Endothelial cell of umbilical vein (primary cell): ENCODE data around the gene OR51G2. TPM values are rescaled to one million over a fixed set of nuclear protein-coding genes. Genes with fewer than 3 reads are reported as not detected.

ENCODE experiments used
- BruUV-seq: library from RNA; stranded (reverse); fragments of 400-500 nt; replicated peaks from 2 replicates; lab custom pipeline; 2021; lab: Mats Ljungman, UMichigan
- CTCF ChIA-PET: fragments of 300-600, 350-600 bp; sonication (Branson Sonifier 250); formaldehyde crosslinking; loops from one replicate; lab custom pipeline; 2021; ENCODE audit warnings: antibody characterized with exemption, inconsistent platforms; lab: Charles Lee
- POLR2A ChIA-PET: fragments of 300-600, 350-600 bp; sonication (Branson Sonifier 250); formaldehyde crosslinking; loops from one replicate; lab custom pipeline; 2021; ENCODE audit warnings: antibody characterized with exemption, inconsistent platforms; lab: Charles Lee
- DNase-seq: peaks from one replicate; pipeline ENCODE4 v3.0.0-alpha.2; 2011; ENCODE audit warnings: low read depth, low spot score
- FAIRE-seq: peaks from 2 replicates; lab custom pipeline; 2011; peaks lifted over from hg19 to GRCh38; lab: Jason Lieb, UNC
- H2AFZ ChIP-seq: 2 replicates; pipeline ENCODE4 v1.6.0; 2012; ENCODE audit warnings: low read depth, low read length, control low read depth, inconsistent platforms
- H3K27ac ChIP-seq: 2 replicates; pipeline ENCODE4 v1.5.1; 2011; ENCODE audit warnings: low read depth, mild to moderate bottlenecking, control low read depth, low read length, moderate library complexity; ENCODE audit not compliant: insufficient read depth
- H3K27me3 ChIP-seq, 2 experiments: 2 replicates each; pipeline versions ENCODE4 v1.6.0 to v1.6.1; 2011; ENCODE audit warnings: low read length in 2 of 2, mixed read lengths in 1 of 2; ENCODE audit not compliant: control insufficient read depth in 2 of 2, insufficient read depth in 2 of 2
- H3K36me3 ChIP-seq, 2 experiments: 2 replicates in 1 of 2; 3 replicates in 1 of 2; pipeline ENCODE4 v1.5.1; 2011; ENCODE audit warnings: low read length in 2 of 2, mild to moderate bottlenecking in 1 of 2, moderate library complexity in 1 of 2; ENCODE audit not compliant: control insufficient read depth in 2 of 2, insufficient read depth in 2 of 2; ENCODE audit errors: extremely low read depth in 1 of 2
- H3K4me1 ChIP-seq: 3 replicates; pipeline ENCODE4 v1.5.1; 2011; ENCODE audit warnings: mild to moderate bottlenecking, low read length; ENCODE audit not compliant: control insufficient read depth, insufficient read depth; ENCODE audit errors: extremely low read depth
- H3K4me2 ChIP-seq: 2 replicates; pipeline ENCODE4 v1.6.1; 2011; ENCODE audit warnings: low read length, control low read depth, mixed read lengths; ENCODE audit not compliant: insufficient read depth
- H3K4me3 ChIP-seq, 3 experiments: fragments of 200-600 bp in 1 of 3; sonication (generic), shearing (Covaris generic) in 1 of 3; replicated peaks in 1 of 3; 2 replicates each; pipeline ENCODE4 v1.5.1; 2011 to 2016; ENCODE audit warnings: control low read depth in 3 of 3, low read length in 3 of 3, mild to moderate bottlenecking in 2 of 3, inconsistent platforms in 1 of 3, low read depth in 1 of 3, moderate library complexity in 1 of 3; ENCODE audit not compliant: insufficient read depth in 1 of 3
- H3K79me2 ChIP-seq: 2 replicates; pipeline ENCODE4 v1.6.0; 2012; ENCODE audit warnings: low read length, inconsistent platforms; ENCODE audit not compliant: control insufficient read depth, insufficient read depth
- H3K9ac ChIP-seq: replicated peaks from 2 replicates; pipeline ENCODE3; 2011; ENCODE audit warnings: low read length, control low read depth; ENCODE audit not compliant: insufficient read depth; ENCODE audit errors: extremely low read depth
- H3K9me1 ChIP-seq: replicated peaks from 3 replicates; pipeline ENCODE4 v1.6.0; 2011; ENCODE audit warnings: mild to moderate bottlenecking, low read length; ENCODE audit not compliant: control insufficient read depth, insufficient read depth; ENCODE audit errors: extremely low read depth
- H3K9me3 ChIP-seq: replicated peaks from 2 replicates; pipeline ENCODE4 v1.5.1; 2012; ENCODE audit warnings: low read length, inconsistent platforms; ENCODE audit not compliant: control insufficient read depth, insufficient read depth
- H4K20me1 ChIP-seq: replicated peaks from 2 replicates; pipeline ENCODE3; 2011; ENCODE audit warnings: mild to moderate bottlenecking, low read length; ENCODE audit not compliant: control insufficient read depth, insufficient read depth; ENCODE audit errors: extremely low read depth
- CTCF ChIP-seq, 2 donors: IDR thresholded peaks; 1 replicate in 1 of 2; 2 replicates in 1 of 2; pipeline ENCODE4 v1.5.1; 2011; ENCODE audit warnings: low read length in 2 of 2, mild to moderate bottlenecking in 2 of 2, moderate library complexity in 2 of 2, control low read depth in 1 of 2, inconsistent platforms in 1 of 2, low read depth in 1 of 2; ENCODE audit not compliant: insufficient read depth in 1 of 2; ENCODE audit errors: extremely low read depth in 1 of 2
- EZH2 ChIP-seq: IDR thresholded peaks from 2 replicates; pipeline ENCODE4 v1.6.1; 2012; ENCODE audit warnings: borderline replicate concordance, low read depth, mild to moderate bottlenecking, moderate library complexity, low read length, inconsistent platforms; ENCODE audit not compliant: severe bottlenecking
- FOS ChIP-seq: IDR thresholded peaks from 2 replicates; pipeline ENCODE4 v1.6.1; 2011; ENCODE audit warnings: mild to moderate bottlenecking, low read length, moderate library complexity, borderline replicate concordance; ENCODE audit not compliant: insufficient read depth
- GATA2 ChIP-seq: IDR thresholded peaks from 2 replicates; pipeline ENCODE4 v1.7.0; 2011; ENCODE audit warnings: low read depth, mild to moderate bottlenecking, moderate library complexity, mixed read lengths, low read length; ENCODE audit not compliant: insufficient read length, insufficient read depth
- JUN ChIP-seq: IDR thresholded peaks from 2 replicates; pipeline ENCODE4 v1.6.1; 2011; ENCODE audit warnings: borderline replicate concordance, low read depth; ENCODE audit not compliant: insufficient read length, insufficient read depth
- MAX ChIP-seq: IDR thresholded peaks from 2 replicates; pipeline ENCODE4 v1.6.1; 2011; ENCODE audit not compliant: insufficient read depth, insufficient read length
- MYC ChIP-seq: IDR thresholded peaks from one replicate; pipeline ENCODE4 v1.6.1; 2011; ENCODE audit warnings: mild to moderate bottlenecking, low read depth, low read length
- POLR2A ChIP-seq: IDR thresholded peaks from 2 replicates; pipeline ENCODE4 v1.6.1; 2012; ENCODE audit warnings: low read depth, mild to moderate bottlenecking, control low read depth, low read length
- POLR2AphosphoS5 ChIP-seq: IDR thresholded peaks from 2 replicates; pipeline ENCODE4 v1.6.1; 2012; ENCODE audit warnings: low read depth, mild to moderate bottlenecking, control low read depth, low read length, moderate library complexity; ENCODE audit not compliant: insufficient read depth
- dilution Hi-C: fragments of 300-500 bp; cut with MboI; formaldehyde crosslinking; loops from one replicate; pipeline ENCODE4 v1.15.0; 2019; ENCODE audit warnings: low sequenced_read_pairs; ENCODE audit not compliant: extremely low pct_ligation_motif_present
- intact Hi-C: fragments of 100-400 bp; cut with micrococcal nuclease; formaldehyde crosslinking; loops from one replicate; pipeline ENCODE4 v1.10.0; 2022
- polyA plus RNA-seq, 4 experiments: library from polyadenylated mRNA; depleted of rRNA in 3 of 4; stranded (reverse) in 3 of 4; unstranded in 1 of 4; fragments of >200 nt; gene quantifications; 2 replicates each; pipeline versions ENCODE4 v1.2.1 to v1.2.3, GENCODE V29; 2011 to 2012; ENCODE audit warnings: missing spikeins in 1 of 4
- total RNA-seq: library from RNA; stranded (reverse); gene quantifications from 2 replicates; pipeline ENCODE4 v1.2.3, GENCODE V29; 2021

Gene OR51G2
- total and polyA plus RNA-seq, 2 donors (not counting 3 experiments of a cell fraction or from before 2014, with no cell fraction given): not detected

- ChIA-PET POLR2A (no interaction called here), CTCF (no interaction called here)
- H3K9me1 ChIP-seq: no peaks in the 10 kb centered on the region
- intact Hi-C loops: no loop called here
- no peaks in the 10 kb centered on the region for H3K79me2 ChIP-seq
- H3K4me2 ChIP-seq: no peak overlapping the region
- H2AFZ ChIP-seq: no peak overlapping the region
- no TSS peak for BruUV-seq
- no peak overlapping the region for H3K4me3 ChIP-seq
- H3K4me1 ChIP-seq: no peaks in the 10 kb centered on the region
- no peak overlapping the region for H3K9ac ChIP-seq
- no peak for FAIRE-seq
- no peaks in the 10 kb centered on the region for H3K36me3 ChIP-seq
- H3K9me3 ChIP-seq: no peaks in the 10 kb centered on the region
- H3K27me3 ChIP-seq: no peaks in the 10 kb centered on the region
- TF ChIP-seq POLR2AphosphoS5 (no peak), JUN (no peak), FOS (no peak), GATA2 (no peak), EZH2 (no peak), CTCF (IDR thresholded peaks at IDR 0.05; ENCODE audit: extremely low read depth in 1 of 2, insufficient read depth in 1 of 2, low read depth in 1 of 2, low read length in 2 of 2) (no peak), MYC (no peak), MAX (no peak), POLR2A (no peak)
- dilution Hi-C loops: no loop called here
- no peak for DNase-seq
- no peak overlapping the region for H3K27ac ChIP-seq
- H4K20me1 ChIP-seq: no peaks in the 10 kb centered on the region
Measured at GRCh38 chr11:4890279-4890678, 28.9 kb downstream of the OR51G2 start.
